ENCODE results near the gene SLC7A10.

DNA sequence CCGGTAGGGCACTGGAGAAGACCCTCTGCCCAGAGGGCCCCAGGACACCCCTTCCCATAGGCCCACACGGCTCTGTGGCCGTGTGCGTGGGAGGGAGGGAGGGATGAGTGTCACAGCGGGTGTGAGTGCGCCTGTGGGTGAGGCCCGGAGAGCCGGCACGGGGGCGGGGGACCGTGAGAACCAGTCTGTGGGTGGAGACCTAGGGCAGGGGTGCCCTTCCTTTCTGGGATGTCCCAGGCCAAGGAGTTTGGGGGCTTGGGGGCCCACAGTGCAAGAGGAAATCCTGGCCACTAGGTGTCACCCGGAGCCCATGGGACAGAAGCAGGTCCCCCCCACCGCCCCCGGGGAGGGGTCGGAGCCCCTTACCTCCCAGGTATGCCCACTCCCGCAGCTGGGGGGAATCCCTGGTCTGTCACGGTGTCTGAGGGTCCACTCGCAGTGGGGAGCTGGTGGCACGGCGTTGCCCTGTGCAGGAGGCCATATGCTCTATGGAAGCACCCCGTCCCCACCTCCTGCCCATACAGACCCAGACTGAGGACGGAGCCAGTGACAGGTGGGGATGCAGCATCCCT, 16.0 kb upstream of the SLC7A10 start:
- TF ChIP-seq, protein P1, sequence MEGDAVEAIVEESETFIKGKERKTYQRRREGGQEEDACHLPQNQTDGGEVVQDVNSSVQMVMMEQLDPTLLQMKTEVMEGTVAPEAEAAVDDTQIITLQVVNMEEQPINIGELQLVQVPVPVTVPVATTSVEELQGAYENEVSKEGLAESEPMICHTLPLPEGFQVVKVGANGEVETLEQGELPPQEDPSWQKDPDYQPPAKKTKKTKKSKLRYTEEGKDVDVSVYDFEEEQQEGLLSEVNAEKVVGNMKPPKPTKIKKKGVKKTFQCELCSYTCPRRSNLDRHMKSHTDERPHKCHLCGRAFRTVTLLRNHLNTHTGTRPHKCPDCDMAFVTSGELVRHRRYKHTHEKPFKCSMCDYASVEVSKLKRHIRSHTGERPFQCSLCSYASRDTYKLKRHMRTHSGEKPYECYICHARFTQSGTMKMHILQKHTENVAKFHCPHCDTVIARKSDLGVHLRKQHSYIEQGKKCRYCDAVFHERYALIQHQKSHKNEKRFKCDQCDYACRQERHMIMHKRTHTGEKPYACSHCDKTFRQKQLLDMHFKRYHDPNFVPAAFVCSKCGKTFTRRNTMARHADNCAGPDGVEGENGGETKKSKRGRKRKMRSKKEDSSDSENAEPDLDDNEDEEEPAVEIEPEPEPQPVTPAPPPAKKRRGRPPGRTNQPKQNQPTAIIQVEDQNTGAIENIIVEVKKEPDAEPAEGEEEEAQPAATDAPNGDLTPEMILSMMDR (IDR thresholded peaks at IDR 0.05; ENCODE audit: low read depth, low read length, poor library complexity, severe bottlenecking), result peak; percentile 75
- TF ChIP-seq EZH2phosphoT487 (IDR thresholded peaks at IDR 0.05; ENCODE audit: borderline replicate concordance, low read length), result no peak
